ENCODE measurements around the gene CSF2. TPM values are rescaled to one million over a fixed set of nuclear protein-coding genes. Genes with fewer than 3 reads are reported as not detected.

CSF2 gene
- total and polyA plus RNA-seq, 2 of the 4 experiments (the other 2 are of a cell fraction), result 0.31 TPM; not detected in 1

DNA sequence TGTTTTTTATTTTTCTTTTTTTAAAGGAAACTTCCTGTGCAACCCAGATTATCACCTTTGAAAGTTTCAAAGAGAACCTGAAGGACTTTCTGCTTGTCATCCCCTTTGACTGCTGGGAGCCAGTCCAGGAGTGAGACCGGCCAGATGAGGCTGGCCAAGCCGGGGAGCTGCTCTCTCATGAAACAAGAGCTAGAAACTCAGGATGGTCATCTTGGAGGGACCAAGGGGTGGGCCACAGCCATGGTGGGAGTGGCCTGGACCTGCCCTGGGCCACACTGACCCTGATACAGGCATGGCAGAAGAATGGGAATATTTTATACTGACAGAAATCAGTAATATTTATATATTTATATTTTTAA lies 2.1 kb downstream of the CSF2 start:
- no peak overlapping the region for H3K4ac ChIP-seq (ENCODE audit: low read depth, low read length)
- H3K14ac ChIP-seq (replicated peaks; ENCODE audit: low read depth, low read length), result no peak overlapping the region
- no peak overlapping the region for H3K23ac ChIP-seq (ENCODE audit: low read depth, low read length)
- H3K36me3 ChIP-seq (ENCODE audit: control insufficient read depth, insufficient read depth, low read length), result no peaks in the 10 kb centered on the region
- H3K79me1 ChIP-seq (ENCODE audit: low read depth in 1 of 2, low read length in 2 of 2), result no peaks in the 10 kb centered on the region
- H3K18ac ChIP-seq (ENCODE audit: low read depth, low read length), result no peak overlapping the region
- H3K27me3 ChIP-seq (ENCODE audit: control insufficient read depth, insufficient read depth, low read length), result no peaks in the 10 kb centered on the region
- POLR2A ChIA-PET (ENCODE audit: unreplicated experiment), result no interaction called here
- H3K4me2 ChIP-seq (ENCODE audit: low read depth, low read length), result no peak overlapping the region
- H3K9ac ChIP-seq (ENCODE audit: low read depth, low read length), result no peak overlapping the region
- no peak for TF ChIP-seq RCOR1 (IDR thresholded peaks at IDR 0.05; ENCODE audit: insufficient replicate concordance, low read length)
- no peak for TF ChIP-seq MAZ (IDR thresholded peaks at IDR 0.05; ENCODE audit: borderline replicate concordance, low read depth, low read length)
- TF ChIP-seq MXI1 (IDR thresholded peaks at IDR 0.05; ENCODE audit: borderline replicate concordance, low read depth, low read length), result no peak
- no peak for TF ChIP-seq NFE2L2 (IDR thresholded peaks at IDR 0.05; ENCODE audit: low read depth, low read length)
- TF ChIP-seq CHD1 (IDR thresholded peaks at IDR 0.05; ENCODE audit: low read depth, low read length), result no peak
- TF ChIP-seq POLR2A (IDR thresholded peaks at IDR 0.05; ENCODE audit: low read depth, low read length), result no peak
- TF ChIP-seq MAFK (IDR thresholded peaks at IDR 0.05; ENCODE audit: low read depth, low read length), result no peak
- no peak for TF ChIP-seq SMC3 (IDR thresholded peaks at IDR 0.05; ENCODE audit: low read depth, low read length)
- TF ChIP-seq, protein P1, sequence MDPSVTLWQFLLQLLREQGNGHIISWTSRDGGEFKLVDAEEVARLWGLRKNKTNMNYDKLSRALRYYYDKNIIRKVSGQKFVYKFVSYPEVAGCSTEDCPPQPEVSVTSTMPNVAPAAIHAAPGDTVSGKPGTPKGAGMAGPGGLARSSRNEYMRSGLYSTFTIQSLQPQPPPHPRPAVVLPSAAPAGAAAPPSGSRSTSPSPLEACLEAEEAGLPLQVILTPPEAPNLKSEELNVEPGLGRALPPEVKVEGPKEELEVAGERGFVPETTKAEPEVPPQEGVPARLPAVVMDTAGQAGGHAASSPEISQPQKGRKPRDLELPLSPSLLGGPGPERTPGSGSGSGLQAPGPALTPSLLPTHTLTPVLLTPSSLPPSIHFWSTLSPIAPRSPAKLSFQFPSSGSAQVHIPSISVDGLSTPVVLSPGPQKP (IDR thresholded peaks at IDR 0.05; ENCODE audit: borderline replicate concordance, low read depth, low read length), result no peak
- H2AK5ac ChIP-seq (ENCODE audit: low read depth, low read length), result no peak overlapping the region
- peaks cover 10% of the 10 kb centered on the region; the same call in 1 of the 2 replicates for H3K9me1 ChIP-seq (ENCODE audit: insufficient read depth, low read length)
- no peak overlapping the region for H2BK120ac ChIP-seq (ENCODE audit: low read depth, low read length)
- H2BK20ac ChIP-seq (ENCODE audit: low read depth, low read length), result no peak overlapping the region
- no TSS peak for BruUV-seq (replicated peaks)
- no peak overlapping the region for H3K56ac ChIP-seq (ENCODE audit: extremely low read depth, insufficient read depth, low read length)
- no peak overlapping the region; the same call in 2 of the 3 replicates for H2BK15ac ChIP-seq (ENCODE audit: low read depth, low read length)
- H4K20me1 ChIP-seq (ENCODE audit: insufficient read depth, low read length), result no peaks in the 10 kb centered on the region
- CTCF ChIA-PET, result interaction anchor here (1.1 kb wide), 1 partner anchor 114 kb away, joined by 3 read pairs; no protein-coding TSS in a partner anchor
- H4K8ac ChIP-seq (ENCODE audit: low read depth in 2 of 2, low read length in 2 of 2), result no peak overlapping the region
- no peak overlapping the region for H4K5ac ChIP-seq (ENCODE audit: low read depth, low read length)
- no peak overlapping the region for H4K91ac ChIP-seq (ENCODE audit: insufficient read depth, low read depth, low read length)
- dilution Hi-C loops (cut with HindIII; ENCODE audit: low sequenced_read_pairs, unreplicated experiment) (no loop called here), intact Hi-C loops (cut with micrococcal nuclease) (no loop called here), in situ Hi-C loops (cut with MboI; ENCODE audit: low sequenced_read_pairs) (loop anchor here (25.0 kb wide), 1 partner anchor 412 kb away; the partner anchor contains the start of gene IRF1)
- peak overlapping the region; percentile 34 for H2AK9ac ChIP-seq (replicated peaks; ENCODE audit: low read depth, low read length, poor library complexity)
- WGBS, 2 experiments (ENCODE audit: extremely low coverage in 2 of 2, insufficient read length in 1 of 2), result no CpG with 5 or more reads among the region's 2 CpGs
- H2AFZ ChIP-seq (replicated peaks; ENCODE audit: low read length, poor library complexity), result no peak overlapping the region
- H3K4me3 ChIP-seq (ENCODE audit: insufficient read depth, low read depth, low read length), result no peak overlapping the region
- H3K27ac ChIP-seq (ENCODE audit: insufficient read depth, low read length), result no peak overlapping the region
- DNase-seq (no peak), ATAC-seq (ENCODE audit: low read depth) (no peak)
- peaks cover 10% of the 10 kb centered on the region for H3K4me1 ChIP-seq (ENCODE audit: control insufficient read depth, insufficient read depth, low read length)
- no peaks in the 10 kb centered on the region for H3K9me3 ChIP-seq (ENCODE audit: control insufficient read depth, insufficient read depth, low read length)
- H2BK5ac ChIP-seq (ENCODE audit: low read depth, low read length, poor library complexity, severe bottlenecking), result no peak overlapping the region
